ENCODE measurements around the gene TMEM263.
"Not testable (repeated sequence)": the region's sequence is repeated elsewhere in the genome, so short reads cannot be mapped to it uniquely, and the experiment has no call there.

The TMEM263 gene

DNA sequence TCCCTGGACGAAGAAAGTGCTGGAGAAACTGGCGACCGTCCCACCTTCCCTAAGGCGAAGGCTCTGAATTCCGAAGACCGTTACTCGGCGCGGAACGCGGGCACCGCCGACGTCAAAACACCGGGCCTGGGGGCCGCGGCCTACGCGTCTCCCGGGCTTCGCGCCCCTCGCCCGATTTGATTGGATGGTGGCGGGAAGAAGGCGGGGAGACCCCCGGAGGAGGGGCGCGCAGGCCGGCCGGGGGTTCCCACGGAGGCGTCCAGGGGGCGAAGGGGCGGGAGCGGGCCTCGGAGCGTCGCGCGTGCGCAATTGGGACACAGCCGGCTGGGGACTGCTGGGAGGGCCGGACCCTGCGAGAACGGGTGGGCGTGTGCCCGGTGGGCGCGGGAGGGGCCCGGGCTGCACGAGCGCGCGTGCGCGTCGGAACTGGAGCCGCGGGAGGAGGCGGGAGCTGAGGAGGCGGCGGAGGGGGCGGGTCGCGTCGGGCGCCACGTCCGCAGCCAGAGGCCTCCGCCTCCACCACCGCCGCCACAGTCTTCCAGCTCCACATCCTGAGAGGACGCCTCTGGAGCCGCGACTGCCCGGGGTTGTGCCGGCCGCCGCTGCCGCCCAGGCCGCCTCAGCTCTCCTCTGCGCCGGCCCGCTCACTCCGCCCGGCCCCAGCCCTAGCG is at the start of gene TMEM263:
Gene TMEM263, plus strand, starts transcription at position 531 of the 671 bp plus-strand sequence. CDS start 11,210 bp downstream, outside the sequence.
- peak; percentile 90 for DNase-seq (ENCODE audit: low read depth)

DNA sequence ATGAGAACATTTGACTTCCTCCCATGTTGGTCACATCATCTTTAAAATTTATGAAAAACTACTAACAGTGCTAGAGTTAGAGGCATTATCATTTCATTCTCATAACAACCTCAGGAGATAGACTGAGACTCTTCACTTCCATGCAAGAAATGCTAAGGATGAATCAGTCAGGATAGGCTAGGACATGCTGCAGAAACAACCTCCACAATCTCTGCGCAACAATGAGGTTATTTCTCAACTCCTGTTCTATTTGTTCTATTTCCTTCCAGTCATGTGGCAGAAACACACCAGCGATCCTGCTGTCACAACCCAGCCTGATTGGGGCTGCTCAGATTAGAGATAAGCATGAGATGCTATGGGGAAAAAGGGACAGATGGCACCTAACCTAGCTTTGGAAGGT is 49.0 kb upstream of the TMEM263 start:
- no peak for DNase-seq (ENCODE audit: low read depth)

DNA sequence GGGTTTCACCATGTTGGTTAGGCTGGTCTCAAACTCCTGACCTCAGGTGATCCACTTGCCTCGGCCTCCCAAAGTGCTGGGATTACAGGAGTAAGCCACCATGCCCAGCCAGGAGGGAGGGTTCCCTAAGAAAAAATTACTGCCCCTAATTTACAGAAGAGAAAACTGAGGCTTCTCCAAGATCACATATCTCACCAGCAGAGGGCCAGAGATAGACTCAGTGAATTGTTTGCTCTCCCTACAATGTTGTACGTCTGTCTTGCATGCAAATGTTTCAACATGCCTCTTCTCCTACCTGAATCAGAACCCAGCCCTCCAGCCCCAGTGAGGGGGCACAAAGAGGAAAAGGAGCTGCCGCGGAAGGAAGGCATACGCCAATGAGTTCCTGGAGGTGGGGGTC is 48.3 kb upstream of the TMEM263 start:
- no peak for DNase-seq (ENCODE audit: low read depth)

DNA sequence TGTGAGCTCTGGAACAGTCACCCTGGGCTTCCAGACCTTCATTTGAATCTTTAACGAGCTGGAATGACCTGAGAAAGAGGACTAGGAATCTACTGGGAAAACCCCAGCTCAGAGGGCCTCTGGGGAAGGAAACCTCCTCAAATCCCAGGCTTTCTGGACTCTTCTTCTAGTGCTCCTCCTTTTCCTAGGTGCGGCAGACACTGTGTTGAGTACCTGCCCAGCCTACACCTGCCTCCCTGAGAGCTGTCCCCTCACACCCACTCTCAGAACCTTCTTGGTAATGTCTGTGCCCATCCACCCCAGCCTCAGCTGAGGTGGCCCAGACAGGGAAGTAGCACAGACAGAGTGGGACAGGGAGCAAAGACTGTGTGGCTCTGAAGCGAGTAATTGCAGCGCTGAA is 47.9 kb upstream of the TMEM263 start:
- DNase-seq (ENCODE audit: low read depth): no peak

DNA sequence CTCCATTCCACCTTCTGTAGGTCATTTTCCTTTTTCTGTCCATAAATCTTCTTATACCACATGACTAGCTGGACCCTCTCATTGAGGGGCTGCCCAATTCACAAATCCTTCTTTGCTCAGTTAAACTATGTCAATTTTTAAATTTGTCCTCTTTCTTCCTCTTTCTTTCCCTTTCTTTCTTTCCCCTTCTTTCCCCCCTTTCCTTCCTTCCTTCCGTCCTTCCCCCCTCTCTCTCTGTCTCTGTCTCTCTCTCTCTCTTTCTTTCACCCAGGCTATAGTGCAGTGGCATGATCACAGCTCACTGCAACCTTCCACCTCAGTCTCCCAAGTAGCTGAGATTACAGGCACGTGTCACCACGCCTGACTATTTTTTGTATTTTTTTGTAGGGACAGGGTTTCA is 47.1 kb upstream of the TMEM263 start:
- no peak for DNase-seq (ENCODE audit: low read depth)

DNA sequence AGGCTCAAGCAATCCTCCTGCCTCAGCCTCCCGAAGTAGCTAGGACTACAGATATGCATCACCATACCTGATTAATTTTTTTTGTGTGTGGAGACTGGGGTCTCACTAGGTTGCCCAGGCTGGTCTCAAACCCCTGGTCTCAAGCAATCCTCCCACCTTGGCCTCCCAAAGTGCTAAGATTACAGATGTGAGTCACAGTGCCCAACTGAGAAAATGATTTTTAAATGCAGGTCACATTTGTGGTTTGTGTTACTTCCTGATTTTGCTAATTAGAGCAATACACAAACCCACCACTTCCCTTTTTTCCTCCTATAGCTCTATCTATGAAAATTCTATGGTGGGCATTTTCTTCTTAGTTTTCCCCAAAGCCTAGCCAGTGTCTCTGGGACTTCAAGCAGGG is 45.5 kb upstream of the TMEM263 start:
- DNase-seq (ENCODE audit: low read depth): no peak

DNA sequence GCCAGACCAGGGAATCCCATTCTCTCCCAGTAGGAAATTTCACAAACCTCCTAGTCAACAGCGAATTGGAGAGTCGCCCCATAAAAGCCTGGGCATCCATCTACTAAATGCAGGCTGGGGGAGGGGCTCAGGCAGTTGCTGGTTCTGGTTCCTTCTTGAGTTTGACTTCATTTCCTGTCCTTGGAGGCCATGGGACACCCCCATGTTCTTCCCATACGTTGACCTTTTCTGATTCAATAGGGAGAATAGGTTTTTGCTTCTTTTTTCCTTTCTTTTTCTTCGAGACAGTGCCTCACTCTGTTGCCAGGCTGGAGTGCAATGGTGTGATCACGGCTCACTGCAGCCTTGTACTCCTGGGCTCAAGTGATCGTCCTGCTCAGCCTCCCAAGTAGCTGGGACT is 44.1 kb upstream of the TMEM263 start:
- DNase-seq (ENCODE audit: low read depth): no peak

DNA sequence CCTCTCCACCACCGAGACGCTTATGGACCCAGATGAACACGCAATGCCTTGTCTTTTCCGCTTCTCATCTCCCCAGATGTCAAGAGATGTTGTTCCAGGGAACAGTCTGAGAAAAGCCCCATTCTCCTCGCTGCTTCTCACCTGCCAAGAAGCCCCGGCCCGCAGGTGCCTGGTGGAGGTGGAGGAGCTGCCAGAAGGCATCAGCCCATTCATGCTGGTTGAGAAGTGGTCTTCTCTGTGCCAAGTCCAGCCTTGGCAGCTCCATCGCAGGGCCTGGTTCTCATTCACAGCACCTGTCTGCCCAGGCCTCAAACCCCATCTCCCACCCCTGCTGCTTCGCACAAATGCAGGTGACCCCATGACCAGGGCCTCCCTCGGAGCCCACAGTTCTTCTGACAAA is 42.3 kb upstream of the TMEM263 start:
- DNase-seq (ENCODE audit: low read depth): no peak

DNA sequence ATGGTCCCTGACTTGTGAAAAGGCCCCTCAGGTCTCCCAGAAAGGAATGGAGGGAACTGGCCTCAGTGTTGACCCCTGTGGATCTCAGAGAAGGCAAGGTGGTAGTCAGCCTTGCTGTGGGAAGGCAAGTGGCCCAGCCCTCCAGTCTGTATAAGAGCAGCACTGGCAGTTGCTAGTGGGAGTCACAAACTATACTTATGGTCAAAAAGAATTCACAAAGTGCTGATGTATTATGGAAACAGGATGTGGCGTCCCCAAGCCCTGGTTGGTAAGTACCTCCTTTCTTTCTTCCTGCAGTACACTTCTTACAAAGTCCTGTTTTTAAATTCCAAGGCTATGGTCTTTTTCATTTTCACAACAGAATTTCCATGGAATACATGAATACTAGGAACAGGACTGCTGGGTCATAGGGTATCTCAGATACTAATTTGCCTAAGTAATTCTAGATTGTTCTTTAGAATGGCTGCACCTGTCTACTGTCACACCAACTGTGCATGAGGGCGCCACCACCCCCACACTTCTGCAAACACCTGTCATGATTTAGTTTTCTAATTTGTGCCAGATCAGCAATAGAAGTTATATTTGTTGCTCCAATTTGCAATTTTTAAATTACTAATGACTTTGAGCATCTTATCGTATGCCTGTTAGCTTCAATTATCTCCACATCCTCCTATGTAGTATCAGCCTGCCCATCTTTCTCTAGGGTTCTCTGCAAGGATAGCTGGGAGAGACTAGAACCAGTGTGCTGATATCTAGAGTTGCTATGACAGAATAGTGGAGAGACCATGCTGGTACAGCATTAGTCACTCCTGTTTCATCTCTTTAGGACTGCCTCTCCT is 40.7 kb upstream of the TMEM263 start:
- no peak for DNase-seq (ENCODE audit: low read depth)

DNA sequence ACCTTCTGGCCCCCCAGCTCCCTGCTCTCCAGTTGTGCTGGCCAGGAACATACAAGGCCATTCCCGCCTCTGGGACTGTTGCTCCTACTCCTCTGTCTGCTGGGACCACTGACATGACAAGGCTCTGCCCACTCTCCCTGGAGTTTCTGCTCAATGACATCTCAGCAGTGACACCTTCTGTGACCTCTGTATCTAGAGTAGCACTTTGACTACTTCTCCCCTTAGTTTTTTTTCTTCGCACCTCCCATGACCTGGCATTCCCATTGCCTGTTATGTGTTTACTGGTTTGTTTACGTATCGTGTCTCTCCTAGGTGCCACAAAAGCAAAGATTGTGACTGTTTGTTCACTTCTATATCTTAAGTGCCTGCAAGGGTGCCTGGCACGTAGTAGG is 40.1 kb upstream of the TMEM263 start:
- no peak for DNase-seq (ENCODE audit: low read depth)

DNA sequence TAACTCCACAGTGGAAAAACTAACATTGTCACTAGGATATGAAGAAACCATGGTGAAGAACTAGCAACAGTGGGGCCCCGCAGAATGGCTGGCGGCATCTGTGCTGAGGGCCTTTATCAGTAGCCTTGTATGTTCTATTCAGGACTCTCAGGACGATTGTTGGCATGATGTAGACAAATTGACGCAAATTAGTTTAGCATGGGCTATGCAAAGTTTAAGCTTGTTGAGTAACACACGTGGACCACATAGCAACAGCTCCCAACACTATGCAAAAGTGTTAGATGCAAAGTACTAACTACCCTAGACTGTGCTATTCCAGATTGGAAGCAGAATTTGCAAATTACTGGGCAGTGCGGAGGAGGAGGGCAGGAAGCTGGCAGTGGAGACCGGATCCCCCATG is 38.2 kb upstream of the TMEM263 start:
- DNase-seq (ENCODE audit: low read depth): no peak

DNA sequence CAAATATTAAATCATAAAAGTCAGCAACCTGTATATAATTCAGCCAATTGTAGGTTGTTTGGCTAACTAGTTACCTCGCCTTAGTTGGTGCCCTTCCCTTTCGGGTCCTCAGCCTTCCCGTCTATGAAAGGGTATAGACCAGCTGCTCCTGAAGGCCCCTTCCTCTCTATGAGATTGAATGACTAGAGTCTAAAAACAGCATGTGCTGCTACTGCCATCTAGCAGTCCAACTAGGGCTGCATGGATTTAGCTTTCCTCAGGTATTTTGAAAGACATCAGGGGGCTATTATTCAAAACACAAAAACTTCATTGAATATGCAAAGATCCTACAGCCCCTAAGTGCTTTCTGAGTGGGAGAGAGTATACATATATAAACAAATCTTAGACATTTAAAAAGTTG is 37.0 kb upstream of the TMEM263 start:
- no peak for DNase-seq (ENCODE audit: low read depth)

DNA sequence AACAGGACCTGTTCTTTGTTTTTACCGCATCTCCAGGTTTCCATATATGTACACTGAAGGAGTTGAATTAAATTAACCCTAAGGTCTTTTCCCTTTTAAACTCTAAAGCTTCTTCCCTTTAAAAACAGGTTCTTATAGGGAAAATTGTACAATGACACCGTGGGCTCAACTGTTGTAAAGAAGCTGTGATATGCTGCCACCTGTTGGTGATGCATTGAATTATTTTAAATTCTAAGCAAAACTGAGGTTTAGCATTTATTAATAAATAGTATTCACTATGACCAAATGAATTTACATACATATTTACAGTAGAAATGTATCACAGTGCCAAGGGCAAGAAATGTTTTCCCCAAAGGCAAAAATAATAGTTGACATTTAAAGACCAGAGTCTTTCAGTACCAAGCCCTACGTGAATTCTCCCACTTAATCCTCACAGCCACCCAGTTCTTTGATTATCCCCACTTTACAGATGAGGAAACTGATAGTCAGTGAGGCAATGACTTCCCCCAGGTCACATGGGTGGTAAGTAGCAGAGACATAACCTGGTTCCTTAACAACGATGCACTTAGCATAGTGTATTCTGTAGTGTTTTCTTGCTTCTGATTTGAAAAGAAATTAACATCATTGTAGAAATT is 35.7 kb upstream of the TMEM263 start:
- peak; percentile 22 for DNase-seq (ENCODE audit: low read depth)

DNA sequence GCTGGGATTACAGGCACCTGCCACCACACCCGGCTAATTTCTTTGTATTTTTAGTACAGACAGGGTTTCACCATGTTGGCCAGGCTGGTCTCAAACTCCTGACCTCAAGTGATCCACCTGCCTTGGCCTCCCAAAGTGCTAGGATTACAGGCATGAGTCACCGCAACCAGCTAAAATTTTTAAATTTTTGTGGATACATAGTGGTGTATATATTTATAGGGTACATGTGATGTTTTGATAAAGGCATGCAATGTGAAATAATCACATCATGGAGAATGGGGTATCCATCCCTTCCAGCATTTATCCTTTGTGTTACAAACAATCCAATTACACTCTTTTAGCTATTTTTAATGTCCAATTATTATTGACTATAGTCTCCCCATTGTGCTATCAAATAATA is 33.7 kb upstream of the TMEM263 start:
- DNase-seq (ENCODE audit: low read depth): not testable (repeated sequence)

DNA sequence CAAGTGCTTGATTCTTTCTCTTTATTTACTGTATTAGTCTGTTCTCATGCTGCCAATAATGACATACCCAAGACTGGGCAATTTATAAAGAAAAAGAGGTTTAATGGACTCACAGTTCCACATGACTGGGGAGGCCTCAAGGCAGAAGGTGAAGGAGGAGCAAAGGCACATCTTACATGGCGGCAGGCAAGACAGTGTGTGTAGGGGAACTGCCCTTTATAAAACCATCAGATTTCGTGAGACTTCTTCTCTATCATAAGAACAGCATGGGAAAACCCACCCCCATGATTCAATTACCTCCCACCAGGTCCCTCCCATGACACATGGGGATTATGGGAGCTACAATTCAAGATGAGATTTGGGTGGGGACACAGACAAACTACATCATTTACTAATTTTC is 32.1 kb upstream of the TMEM263 start:
- not testable (repeated sequence) for DNase-seq (ENCODE audit: low read depth)

DNA sequence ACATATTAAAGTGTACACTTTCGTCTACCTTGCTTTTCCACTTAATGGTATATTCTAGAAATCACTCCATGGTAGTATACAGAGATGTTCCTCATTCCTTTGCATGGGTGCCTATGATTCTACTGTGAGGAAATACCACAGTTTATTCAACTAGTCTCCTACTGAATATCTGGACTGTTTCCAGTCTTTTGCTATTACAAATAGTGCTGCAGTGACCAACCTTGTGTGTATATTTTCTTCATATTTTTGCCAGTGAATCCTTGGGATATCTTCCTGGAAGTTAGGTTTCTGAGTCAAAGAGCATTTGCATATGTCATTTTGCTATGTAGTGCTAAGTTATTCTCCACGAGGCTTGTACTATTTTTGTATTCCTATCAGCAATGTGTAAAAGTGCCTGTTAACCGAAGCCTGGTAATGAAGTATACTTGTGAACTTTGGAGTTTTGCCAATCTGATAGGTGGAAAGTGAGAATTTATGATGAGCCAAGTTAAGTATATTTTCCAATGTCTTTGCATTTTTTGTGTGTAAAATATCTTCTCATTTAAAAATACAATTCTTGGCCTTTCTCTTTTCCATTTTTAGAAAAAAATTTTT is 31.3 kb upstream of the TMEM263 start:
- DNase-seq (ENCODE audit: low read depth): no peak

DNA sequence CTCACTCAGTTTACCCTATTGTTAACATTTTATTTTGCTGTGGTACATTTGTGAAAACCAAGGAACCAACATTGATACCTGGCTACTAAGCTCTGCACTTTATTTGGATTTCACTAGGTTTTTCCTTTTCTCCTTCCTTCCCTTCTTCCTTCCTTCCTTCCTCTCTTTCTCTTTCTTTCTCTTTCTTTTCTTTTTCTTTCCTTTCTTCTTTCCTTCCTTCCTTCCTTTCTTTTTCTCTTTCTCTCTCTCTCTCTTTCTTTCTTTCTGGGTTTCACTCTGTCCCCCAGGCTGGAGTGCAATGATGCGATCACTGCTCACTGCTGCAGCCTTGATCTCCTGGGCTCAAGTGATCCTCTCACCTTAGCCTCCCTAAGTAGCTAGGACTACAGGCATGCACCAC is 29.1 kb upstream of the TMEM263 start:
- DNase-seq (ENCODE audit: low read depth): no peak

DNA sequence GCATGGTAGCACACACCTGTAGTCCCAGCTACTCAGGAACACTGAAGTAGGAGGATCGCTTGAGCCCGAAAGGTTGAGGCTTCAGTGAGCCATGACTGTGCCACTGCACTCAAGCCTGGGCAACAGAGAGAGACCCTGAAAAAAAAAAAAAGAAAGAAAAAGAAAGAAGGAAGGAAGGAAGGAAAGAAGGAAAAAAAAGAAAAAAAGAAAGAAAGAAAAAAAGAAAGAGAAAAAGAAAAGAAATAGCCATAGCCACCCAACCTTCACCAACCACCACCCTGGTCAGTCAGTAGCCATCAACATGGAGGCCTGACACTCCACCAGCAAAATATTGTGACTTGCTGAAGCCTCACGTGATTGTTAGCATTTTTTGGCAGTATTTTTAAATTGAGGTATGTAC is 21.4 kb upstream of the TMEM263 start:
- DNase-seq (ENCODE audit: low read depth): no peak

DNA sequence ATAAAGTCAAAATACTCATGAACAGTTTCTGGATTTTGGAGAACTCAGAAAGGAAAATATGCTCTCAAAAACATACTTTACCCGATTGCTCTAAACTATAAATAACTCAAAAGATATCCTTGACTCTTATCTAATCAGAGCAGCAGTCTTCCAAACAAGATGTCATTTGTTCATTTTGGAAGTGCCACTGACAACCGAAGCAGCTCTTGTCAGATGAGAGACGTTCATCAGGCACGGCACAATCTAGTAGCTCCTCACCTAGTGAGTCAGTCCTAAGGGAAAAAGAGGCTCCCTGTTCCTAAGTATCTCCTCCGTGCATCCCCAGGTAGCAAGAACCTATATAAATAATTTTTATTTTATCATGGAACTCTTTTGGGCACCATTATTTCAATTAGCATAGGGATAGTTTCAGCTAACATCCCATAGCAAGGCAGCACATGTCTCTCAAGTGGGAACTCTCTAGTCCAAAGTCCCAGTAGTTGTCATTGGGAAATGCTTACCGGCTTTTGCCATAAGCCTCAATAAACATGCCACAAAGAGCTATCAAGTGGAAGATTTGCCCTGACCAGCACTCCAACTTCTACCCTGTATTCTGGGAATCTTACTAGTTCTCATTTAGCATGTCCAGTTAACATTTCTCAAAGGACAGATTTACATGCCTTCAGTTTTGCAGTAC is 14.1 kb upstream of the TMEM263 start:
- no peak for DNase-seq (ENCODE audit: low read depth)

DNA sequence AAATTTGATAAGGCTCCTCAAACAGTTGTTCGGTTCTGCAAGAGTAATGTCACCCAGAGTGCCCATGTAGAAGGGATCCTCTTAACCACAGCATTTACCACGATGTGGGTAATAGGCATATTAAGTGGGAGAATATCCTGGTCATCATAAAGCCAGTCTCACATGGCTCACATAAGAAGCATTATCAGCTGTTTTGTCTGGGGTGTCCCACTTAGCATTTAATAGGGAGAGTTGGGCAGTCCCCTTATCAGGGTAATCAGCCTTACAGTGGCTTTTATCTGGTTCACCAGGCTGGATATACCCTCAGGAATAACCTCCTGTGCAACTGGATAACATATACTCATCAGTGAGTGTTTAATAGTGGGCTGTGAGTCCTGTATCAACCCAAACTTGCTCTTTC is 12.9 kb upstream of the TMEM263 start:
- no peak for DNase-seq (ENCODE audit: low read depth)

DNA sequence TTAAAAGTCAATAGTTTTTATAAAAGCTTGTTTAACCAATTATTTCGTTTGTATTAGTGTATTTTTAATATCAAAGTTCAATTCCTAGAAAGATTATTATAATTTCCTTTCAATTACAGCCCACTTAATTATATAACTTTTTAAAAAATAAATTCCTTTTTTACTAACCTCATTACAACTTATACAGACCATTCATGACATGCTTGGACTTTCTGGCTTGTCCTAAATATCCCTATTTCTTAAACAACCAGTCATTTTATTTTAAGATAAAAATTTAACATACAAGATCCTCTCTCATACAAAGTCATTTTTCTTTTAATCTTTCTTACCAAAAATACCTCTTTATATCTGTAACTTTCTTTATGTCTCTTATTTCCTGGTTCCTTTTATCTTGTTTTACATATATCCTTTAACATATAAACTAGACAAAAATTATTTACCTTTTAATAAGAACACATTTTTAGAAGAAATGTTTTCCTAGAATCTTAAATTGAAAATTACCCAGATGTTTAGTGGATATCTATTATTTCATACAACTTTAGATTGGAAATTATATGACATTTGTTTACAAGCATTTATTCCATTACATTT is 10.4 kb upstream of the TMEM263 start:
- no peak for DNase-seq (ENCODE audit: low read depth)

DNA sequence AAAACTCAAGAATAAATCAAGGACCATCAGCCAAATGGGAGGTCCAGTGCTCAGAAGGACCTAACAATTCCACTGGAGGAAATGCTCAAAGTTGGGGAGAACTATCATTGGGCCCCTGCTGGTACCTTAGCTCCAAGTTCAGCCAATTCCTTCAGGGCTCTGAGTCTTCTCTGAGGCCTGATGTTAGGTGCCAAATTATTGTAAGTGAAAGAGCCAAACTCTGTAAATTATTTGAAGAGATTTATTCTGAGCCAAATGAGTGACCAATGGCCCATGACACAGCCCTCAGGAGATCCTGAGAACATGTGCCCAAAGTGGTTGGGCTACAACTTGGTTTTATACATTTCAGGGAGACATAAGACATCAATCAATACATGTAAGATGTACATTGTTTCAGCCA is 8.2 kb upstream of the TMEM263 start:
- no peak for DNase-seq (ENCODE audit: low read depth)

All from stromal cell of bone marrow (primary cell).